Right lobe of liver (tissue), 6 donors: ENCODE measurements around the gene SLC9A7. TPM values are rescaled to one million over a fixed set of nuclear protein-coding genes. Genes with fewer than 3 reads are reported as not detected.
A peak's percentile ranks its signal among the peaks of the same experiment; 100 is the strongest.

ENCODE experiments used
- ATAC-seq, 4 donors: fragments of 200-7000 bp; cut with Tn5 transposase; one replicate each; pipeline ENCODE4 v1.9.1; 2020; ENCODE audit warnings: mild to moderate bottlenecking in 4 of 4, moderate library complexity in 4 of 4
- DNase-seq, 3 donors: peaks; one replicate each; pipeline ENCODE4 v3.0.0-alpha.2; 2020
- H3K27ac ChIP-seq, 3 donors: fragments of 200-600 bp; one replicate each; pipeline ENCODE4 v1.8.0; 2022
- H3K27me3 ChIP-seq, 2 donors: fragments of 200-600 bp; one replicate each; pipeline ENCODE4 v1.8.0; 2022
- H3K36me3 ChIP-seq, 4 donors: fragments of 200-600 bp; sonication (generic) in 1 of 4; one replicate each; pipeline versions ENCODE4 v1.5.1 to v1.8.0; 2017 to 2022; ENCODE audit warnings: control low read depth in 1 of 4
- H3K4me1 ChIP-seq, 4 donors: fragments of 200-600 bp; sonication (generic) in 1 of 4; one replicate each; pipeline versions ENCODE4 v1.5.1 to v1.8.0; 2017 to 2022; ENCODE audit warnings: control low read depth in 1 of 4
- H3K4me3 ChIP-seq, 3 donors: fragments of 200-600 bp; one replicate each; pipeline ENCODE4 v1.8.0; 2022
- H3K9me3 ChIP-seq, 4 donors: fragments of 200-600 bp; sonication (generic) in 1 of 4; one replicate each; pipeline versions ENCODE4 v1.5.1 to v1.8.0; 2017 to 2022; ENCODE audit warnings: control low read depth in 1 of 4
- CTCF ChIP-seq, 4 donors: fragments of 200-600 bp in 3 of 4; fragments of 450-650 bp in 1 of 4; IDR thresholded peaks; one replicate each; pipeline versions ENCODE4 v1.5.1 to v1.8.0; 2016 to 2022; ENCODE audit warnings: antibody characterized with exemption in 4 of 4, mild to moderate bottlenecking in 2 of 4
- POLR2A ChIP-seq: fragments of 450-650 bp; IDR thresholded peaks from one replicate; pipeline ENCODE4 v1.6.1; 2017; ENCODE audit warnings: antibody characterized with exemption, mild to moderate bottlenecking
- whole genome bisulfite sequencing: methylation state at CpG from one replicate; pipeline ENCODE4 v1.1.6; 2018; ENCODE audit warnings: low coverage, low lambda C conversion rate; ENCODE audit not compliant: insufficient coverage; ENCODE audit errors: missing lambda C conversion rate; 5-methylcytosine and 5-hydroxymethylcytosine counted together
- intact Hi-C, 2 donors: fragments of 100-400 bp; cut with DNase I; formaldehyde crosslinking; loops; one replicate each; pipeline versions ENCODE4 v1.11.2 to v1.14.1; 2022
- total RNA-seq, 6 experiments: library from RNA; depleted of rRNA in 2 of 6; stranded (reverse); fragments of >200 nt in 2 of 6; fragmentation: NEBNext Ultra II Directional in 3 of 6; extraction: Animal tissue kit (Norgen Biotek cat#: 25700) in 3 of 6; gene quantifications; one replicate each; pipeline versions ENCODE4 v1.1.0 to v1.2.4, GENCODE V29; 2016 to 2023
- donor health status: DM: no; HTN: yes; CAD: no.
- donor health status: DM: no; HTN: no; CAD: no.
- donor health status: DM: no; HTN: no; CAD: no.
- donor health status: DM: no; HTN: yes; CAD: no.
- donor health status: DM: no; HTN: yes; CAD: no.

SLC9A7 gene
- total RNA-seq, 6 experiments from 2014 or later, result 5.7 to 9.0 (median 6.4) TPM

DNA sequence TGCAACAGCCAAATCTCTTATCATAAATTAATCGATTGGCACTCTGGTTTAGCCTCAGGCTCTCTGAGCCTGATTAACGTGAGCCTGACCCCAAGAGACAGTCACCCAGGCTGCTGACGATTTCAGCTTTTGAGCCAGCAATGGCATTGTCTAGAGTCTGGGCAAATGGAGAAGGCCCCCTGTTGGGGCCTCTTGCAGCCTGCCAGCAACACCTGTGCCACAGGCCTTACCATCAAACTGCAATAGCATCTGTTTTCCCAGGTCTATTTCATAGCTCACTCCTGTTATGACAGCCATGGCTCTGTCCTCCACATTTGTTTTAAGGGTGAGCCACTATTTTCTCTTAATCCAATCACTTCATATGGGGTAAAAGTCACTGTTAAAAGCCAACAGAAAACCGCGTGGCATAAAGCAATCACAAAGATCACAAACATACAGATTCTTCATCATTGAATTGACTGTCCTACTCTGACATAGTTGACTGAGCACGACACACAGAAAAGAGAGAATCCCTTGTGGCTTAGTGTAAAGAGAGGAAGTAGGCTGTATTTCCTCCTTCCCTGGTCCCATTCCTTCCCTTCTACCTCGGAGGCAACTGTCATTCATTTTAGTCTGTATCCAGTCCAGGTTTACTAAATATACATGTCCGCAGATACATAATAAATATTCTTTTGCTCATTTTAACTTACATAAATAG lies 47.8 kb downstream of the SLC9A7 start:
- DNase-seq (no peak), ATAC-seq (no peak)
- intact Hi-C loops, result no loop called here
- no peaks in the 10 kb centered on the region for H3K9me3 ChIP-seq
- WGBS, result 40% methylated on average over 7 of the region's 8 CpGs
- no peak overlapping the region for H3K4me3 ChIP-seq
- no peaks in the 10 kb centered on the region for H3K36me3 ChIP-seq
- no peaks in the 10 kb centered on the region for H3K27me3 ChIP-seq
- H3K4me1 ChIP-seq, result no peaks in the 10 kb centered on the region
- TF ChIP-seq CTCF (IDR thresholded peaks at IDR 0.05), result no peak
- TF ChIP-seq POLR2A, result no peak
- H3K27ac ChIP-seq, result no peak overlapping the region

DNA sequence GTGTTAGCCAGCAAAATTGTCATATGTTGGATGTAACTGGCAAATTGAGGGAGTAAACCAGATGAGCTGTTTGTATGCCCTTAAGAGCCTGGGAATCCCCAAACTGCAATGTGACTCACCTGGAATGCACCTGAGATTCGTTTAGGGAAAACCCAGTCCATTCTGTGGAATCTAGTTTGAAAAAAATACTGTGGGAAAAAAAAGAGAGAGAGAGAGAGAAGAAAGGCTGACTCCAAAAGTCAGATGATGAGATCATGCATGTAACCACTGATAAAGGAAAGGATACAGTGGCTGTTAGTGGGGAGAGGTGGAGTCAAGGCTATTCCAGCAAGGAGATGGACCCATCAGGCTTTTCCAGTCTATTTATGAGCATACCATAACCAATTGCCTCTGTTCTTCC lies 48.5 kb downstream of the SLC9A7 start:
- no peak for TF ChIP-seq CTCF (IDR thresholded peaks at IDR 0.05)
- TF ChIP-seq POLR2A, result no peak
- H3K4me1 ChIP-seq, result no peaks in the 10 kb centered on the region
- H3K9me3 ChIP-seq, result no peaks in the 10 kb centered on the region
- intact Hi-C loops, result no loop called here
- ATAC-seq, result peak in 1 of 4 donors; percentile 63
- H3K27me3 ChIP-seq, result no peaks in the 10 kb centered on the region
- DNase-seq, result no peak
- H3K36me3 ChIP-seq, result no peaks in the 10 kb centered on the region
- 18% methylated on average over 1 of the region's 1 CpG for WGBS
- H3K4me3 ChIP-seq, result no peak overlapping the region
- H3K27ac ChIP-seq, result no peak overlapping the region

GRCh38 chrX:46707274-46707965 lies 51.5 kb downstream of the SLC9A7 start:
- Histone ChIP-seq H3K4me1 (no peaks in the 10 kb centered on the region), H3K27ac (peak overlapping the region in 1 of 3 donors; percentile 48), H3K9me3 (no peaks in the 10 kb centered on the region), H3K36me3 (no peaks in the 10 kb centered on the region), H3K4me3 (no peak overlapping the region), H3K27me3 (no peaks in the 10 kb centered on the region)
- ATAC-seq, result peak; percentile 84 to 94 (median 88)
- intact Hi-C loops, result no loop called here
- no peak for TF ChIP-seq POLR2A
- no peak for TF ChIP-seq CTCF (IDR thresholded peaks at IDR 0.05)
- 48% methylated on average over 9 of the region's 9 CpGs for WGBS
- DNase-seq, result peak; percentile 24 to 65 (median 65)

GRCh38 chrX:46704767-46705386 lies 54.0 kb downstream of the SLC9A7 start:
- Histone ChIP-seq H3K4me1 (no peaks in the 10 kb centered on the region), H3K36me3 (no peaks in the 10 kb centered on the region), H3K27me3 (no peaks in the 10 kb centered on the region), H3K9me3 (no peaks in the 10 kb centered on the region), H3K4me3 (no peak overlapping the region), H3K27ac (no peak overlapping the region)
- TF ChIP-seq POLR2A, result no peak
- TF ChIP-seq CTCF (IDR thresholded peaks at IDR 0.05), result no peak
- no peak for ATAC-seq
- intact Hi-C loops, result no loop called here
- 56% methylated on average over 3 of the region's 3 CpGs for WGBS
- DNase-seq, result no peak
